GM12864 (cell line): Measurements from ENCODE around the gene CFAP99.

Experiments used
- DNase-seq: peaks from one replicate; pipeline ENCODE4 v3.0.0-alpha.2; 2011; ENCODE audit warnings: low read depth
- H3K4me3 ChIP-seq: 2 replicates; pipeline ENCODE4 v1.5.1; 2011; ENCODE audit warnings: mild to moderate bottlenecking, low read depth, low read length, control low read depth
- CTCF ChIP-seq: IDR thresholded peaks from 2 replicates; pipeline ENCODE4 v1.5.1; 2011; ENCODE audit warnings: low read depth, mild to moderate bottlenecking, moderate library complexity, low read length, control low read depth, inconsistent platforms; ENCODE audit errors: missing control alignments

The CFAP99 gene

GRCh38 chr4:2399216-2399615 is 19.5 kb upstream of the CFAP99 start:
- H3K4me3 ChIP-seq: no peak overlapping the region
- TF ChIP-seq CTCF: no peak
- no peak for DNase-seq

GRCh38 chr4:2399631-2400190 is 19.0 kb upstream of the CFAP99 start:
- no peak overlapping the region for H3K4me3 ChIP-seq
- DNase-seq: no peak
- no peak for TF ChIP-seq CTCF

- no peak overlapping the region for H3K4me3 ChIP-seq
- no peak for DNase-seq
- TF ChIP-seq CTCF: no peak
Observed at GRCh38 chr4:2400841-2401609, 17.7 kb upstream of the CFAP99 start.

GRCh38 chr4:2401610-2401983 is 17.2 kb upstream of the CFAP99 start:
- no peak for DNase-seq
- no peak for TF ChIP-seq CTCF
- no peak overlapping the region for H3K4me3 ChIP-seq

- DNase-seq: no peak
- TF ChIP-seq CTCF: no peak
- no peak overlapping the region for H3K4me3 ChIP-seq
Observed at GRCh38 chr4:2402048-2402842, 16.5 kb upstream of the CFAP99 start.

GRCh38 chr4:2402941-2403340 is 15.8 kb upstream of the CFAP99 start:
- no peak overlapping the region for H3K4me3 ChIP-seq
- DNase-seq: no peak
- no peak for TF ChIP-seq CTCF
